B cell (primary cell): Measurements from ENCODE around the gene TSPAN14. TPM values are rescaled to one million over a fixed set of nuclear protein-coding genes. Genes with fewer than 3 reads are reported as not detected.
A peak's percentile ranks its signal among the peaks of the same experiment; 100 is the strongest.

ENCODE experiments used
- ATAC-seq: fragments of 200-7000 bp; cut with Tn5 transposase; one replicate; pipeline ENCODE4 v1.10.0; 2021; ENCODE audit warnings: low read depth, mild to moderate bottlenecking, moderate number of reproducible peaks, moderate library complexity
- CTCF ChIA-PET: fragments of 350-600 bp; sonication (Branson Sonifier 250); formaldehyde crosslinking; loops from one replicate; lab custom pipeline; 2021; ENCODE audit warnings: antibody characterized with exemption, inconsistent platforms; lab: Charles Lee
- POLR2A ChIA-PET: fragments of 350-600 bp; sonication (Branson Sonifier 250); formaldehyde crosslinking; loops from one replicate; lab custom pipeline; 2021; ENCODE audit warnings: antibody characterized with exemption; lab: Charles Lee
- DNase-seq: peaks from one replicate; pipeline ENCODE4 v3.0.0; 2013
- H2AFZ ChIP-seq: 2 replicates; pipeline ENCODE4 v1.6.1; 2012; ENCODE audit warnings: mild to moderate bottlenecking, low read depth, low read length; ENCODE audit not compliant: insufficient read depth, poor library complexity, severe bottlenecking
- H3K27ac ChIP-seq, 2 donors: 1 replicate in 1 of 2; 2 replicates in 1 of 2; pipeline ENCODE4 v1.5.1; 2012 to 2013; ENCODE audit warnings: low read length in 2 of 2, mild to moderate bottlenecking in 2 of 2, moderate library complexity in 1 of 2
- H3K27me3 ChIP-seq, 4 experiments: fragments of 200-600 bp in 1 of 4; sonication (generic) in 1 of 4; replicated peaks in 1 of 4; 1 replicate in 2 of 4; 2 replicates in 2 of 4; pipeline versions ENCODE4 v1.6.1 to v1.7.0; 2013 to 2016; ENCODE audit warnings: low read length in 3 of 4, mild to moderate bottlenecking in 2 of 4, mixed read lengths in 1 of 4, moderate library complexity in 1 of 4; ENCODE audit not compliant: insufficient read depth in 4 of 4, control insufficient read depth in 3 of 4; ENCODE audit errors: control extremely low read depth in 1 of 4
- H3K36me3 ChIP-seq, 2 experiments: replicated peaks in 1 of 2; 1 replicate in 1 of 2; 2 replicates in 1 of 2; pipeline versions ENCODE4 v1.6.1 to v1.7.1; 2013; ENCODE audit warnings: low read length in 1 of 2; ENCODE audit not compliant: insufficient read depth in 2 of 2, control insufficient read depth in 1 of 2; ENCODE audit errors: control extremely low read depth in 1 of 2, extremely low read depth in 1 of 2
- H3K4me1 ChIP-seq, 2 donors: fragments of 200-600 bp in 1 of 2; sonication (generic) in 1 of 2; 1 replicate in 1 of 2; 2 replicates in 1 of 2; pipeline versions ENCODE4 v1.5.1 to v1.6.1; 2013 to 2017; ENCODE audit warnings: low read length in 2 of 2; ENCODE audit not compliant: control insufficient read depth in 2 of 2, insufficient read depth in 2 of 2
- H3K4me2 ChIP-seq: replicated peaks from 2 replicates; pipeline ENCODE3; 2012; ENCODE audit warnings: mild to moderate bottlenecking, low read depth, low read length; ENCODE audit not compliant: poor library complexity, severe bottlenecking
- H3K4me3 ChIP-seq, 5 experiments: fragments of 200-600 bp in 1 of 5; sonication (generic) in 1 of 5; 1 replicate in 3 of 5; 2 replicates in 2 of 5; pipeline versions ENCODE4 v1.5.1 to v1.7.0; 2011 to 2016; ENCODE audit warnings: low read length in 4 of 5, mild to moderate bottlenecking in 4 of 5, low read depth in 2 of 5, control low read depth in 1 of 5, moderate library complexity in 1 of 5; ENCODE audit not compliant: insufficient read depth in 1 of 5; ENCODE audit errors: control extremely low read depth in 1 of 5, extremely low read depth in 1 of 5
- H3K79me2 ChIP-seq: fragments of 200-600 bp; sonication (generic); one replicate; pipeline ENCODE4 v1.6.0; 2016; ENCODE audit warnings: low read length; ENCODE audit not compliant: control insufficient read depth, insufficient read depth
- H3K9ac ChIP-seq: fragments of 200-600 bp; sonication (generic); 2 replicates; pipeline ENCODE4 v1.6.1; 2017; ENCODE audit warnings: mild to moderate bottlenecking, low read length, moderate library complexity
- H3K9me3 ChIP-seq, 3 donors: one replicate each; pipeline versions ENCODE4 v1.6.1 to v1.7.1; 2013; ENCODE audit warnings: low read length in 2 of 3; ENCODE audit not compliant: control insufficient read depth in 2 of 3, insufficient read depth in 1 of 3; ENCODE audit errors: control extremely low read depth in 1 of 3
- H4K20me1 ChIP-seq: 2 replicates; pipeline ENCODE4 v1.6.0; 2012; ENCODE audit warnings: mild to moderate bottlenecking, low read length; ENCODE audit not compliant: insufficient read depth, control insufficient read depth, poor library complexity, severe bottlenecking
- H3K27ac Mint-ChIP-seq: one replicate; pipeline ENCODE4 v1.8.0; 2021; ENCODE audit warnings: mixed read lengths
- H3K27me3 Mint-ChIP-seq: one replicate; pipeline ENCODE4 v1.8.0; 2021; ENCODE audit warnings: mixed read lengths
- H3K4me1 Mint-ChIP-seq: one replicate; pipeline ENCODE4 v1.8.0; 2021; ENCODE audit warnings: mixed read lengths
- H3K4me3 Mint-ChIP-seq: one replicate; pipeline ENCODE4 v1.8.0; 2021; ENCODE audit warnings: mixed read lengths
- H3K9me3 Mint-ChIP-seq: one replicate; pipeline ENCODE4 v1.8.0; 2022; ENCODE audit warnings: mixed read lengths; ENCODE audit not compliant: insufficient read depth
- CTCF ChIP-seq: fragments of 200-600 bp; IDR thresholded peaks from one replicate; pipeline ENCODE4 v1.8.0; 2022; ENCODE audit warnings: antibody characterized with exemption, mild to moderate bottlenecking
- EZH2 ChIP-seq: IDR thresholded peaks from 2 replicates; pipeline ENCODE4 v1.6.1; 2012; ENCODE audit warnings: borderline replicate concordance, low read depth, mild to moderate bottlenecking, moderate library complexity, low read length; ENCODE audit not compliant: insufficient read depth, poor library complexity, severe bottlenecking
- WGBS: methylation state at CpG from one replicate; pipeline ENCODE4 v1.1.5; 2013; ENCODE audit warnings: missing lambda C conversion rate; ENCODE audit not compliant: insufficient coverage; 5-methylcytosine and 5-hydroxymethylcytosine counted together
- intact Hi-C: fragments of 100-400 bp; cut with micrococcal nuclease; formaldehyde crosslinking; loops from one replicate; pipeline ENCODE4 v1.10.0; 2022
- polyA plus RNA-seq: library from polyadenylated mRNA; depleted of rRNA; stranded (reverse); fragments of >200 nt; gene quantifications from 2 replicates; pipeline ENCODE4 v1.2.3, GENCODE V29; 2012
- total RNA-seq, 2 donors: library from RNA; stranded (reverse); fragments of 120-200 nt in 1 of 2; gene quantifications; 1 replicate in 1 of 2; 2 replicates in 1 of 2; pipeline versions ENCODE4 v1.2.3 to v1.2.4, GENCODE V29; 2013 to 2022

TSPAN14 gene
- total and polyA plus RNA-seq, 2 donors (not counting 1 experiment from before 2014, with no cell fraction given), result 27.8 to 55.3 TPM

- POLR2A ChIA-PET, result interaction anchor here (0.6 kb wide), 1 partner anchor 48 kb away, joined by 4 read pairs; no protein-coding TSS in a partner anchor
- H3K27me3 ChIP-seq, result no peaks in the 10 kb centered on the region
- H3K36me3 ChIP-seq, result peaks cover 0 to 33% of the 10 kb centered on the region in 2 experiments
- peaks cover 96% of the 10 kb centered on the region for H3K79me2 ChIP-seq
- ATAC-seq (no peak), DNase-seq (no peak)
- Mint-ChIP-seq H3K27ac (peak overlapping the region; percentile 89), H3K9me3 (no peaks in the 10 kb centered on the region), H3K4me1 (peaks cover 83% of the 10 kb centered on the region), H3K4me3 (no peak overlapping the region), H3K27me3 (no peaks in the 10 kb centered on the region)
- H4K20me1 ChIP-seq, result peaks cover 71% of the 10 kb centered on the region
- H3K9me3 ChIP-seq, result no peaks in the 10 kb centered on the region
- WGBS, result no CpG with 5 or more reads among the region's 3 CpGs
- no peak overlapping the region for H3K4me3 ChIP-seq
- peaks cover 61 to 68% of the 10 kb centered on the region in 2 donors for H3K4me1 ChIP-seq
- intact Hi-C loops, result no loop called here
- TF ChIP-seq CTCF (no peak), EZH2 (no peak)
- H3K4me2 ChIP-seq, result no peak overlapping the region
- CTCF ChIA-PET, result interaction anchor here (0.7 to 6.9 kb wide), 6 partner anchors 8 to 92 kb away, joined by 3 to 51 read pairs (median 3); no protein-coding TSS in a partner anchor
- H3K9ac ChIP-seq, result no peak overlapping the region
- no peak overlapping the region for H3K27ac ChIP-seq
- no peak overlapping the region for H2AFZ ChIP-seq
These were observed 16.2 kb downstream of the TSPAN14 start for GRCh38 chr10:80470266-80470665.

DNA sequence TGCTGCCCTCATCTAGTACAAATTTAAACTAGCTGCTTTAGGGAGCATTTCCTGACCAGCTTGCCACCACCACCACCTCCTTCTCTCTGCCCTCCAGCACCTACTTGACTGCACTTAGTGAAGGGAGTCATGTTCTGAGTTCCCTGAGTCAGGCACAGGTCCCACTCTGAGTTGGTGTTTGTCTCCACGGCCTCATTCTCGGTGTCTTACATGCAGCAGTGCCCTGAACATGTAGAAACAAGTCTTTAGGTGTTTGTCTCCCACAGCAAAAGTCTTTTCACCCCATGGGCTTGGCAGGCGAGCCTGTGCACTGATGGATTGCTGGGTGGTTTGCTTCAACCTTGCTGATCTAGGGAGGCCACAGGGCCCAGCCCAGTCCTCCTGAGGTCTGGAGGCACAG is 16.9 kb downstream of the TSPAN14 start:
- Mint-ChIP-seq H3K9me3 (no peaks in the 10 kb centered on the region), H3K27ac (peak overlapping the region; percentile 89), H3K27me3 (no peaks in the 10 kb centered on the region), H3K4me1 (peaks cover 76% of the 10 kb centered on the region), H3K4me3 (peak overlapping the region; percentile 5)
- ChIA-PET CTCF (interaction anchor here (1.1 to 6.9 kb wide), 3 partner anchors 8 to 34 kb away, joined by 3 to 51 read pairs (median 5); no protein-coding TSS in a partner anchor), POLR2A (interaction anchor here (1.6 to 2.5 kb wide), 2 partner anchors 12 to 17 kb away, joined by 8 to 13 read pairs; partner anchors contain the start of gene TSPAN14)
- Histone ChIP-seq H3K27ac (peak overlapping the region in 1 of 2 donors; percentile 29), H4K20me1 (peaks cover 70% of the 10 kb centered on the region), H3K9ac (no peak overlapping the region), H3K4me2 (no peak overlapping the region), H2AFZ (no peak overlapping the region), H3K36me3 (peaks cover 0 to 33% of the 10 kb centered on the region in 2 experiments), H3K27me3 (no peaks in the 10 kb centered on the region), H3K79me2 (peaks cover 98% of the 10 kb centered on the region), H3K9me3 (no peaks in the 10 kb centered on the region), H3K4me1 (peaks cover 54 to 61% of the 10 kb centered on the region in 2 donors), H3K4me3 (no peak overlapping the region)
- TF ChIP-seq CTCF, result no peak
- no peak for TF ChIP-seq EZH2
- intact Hi-C loops, result no loop called here
- ATAC-seq (no peak), DNase-seq (no peak)
- WGBS, result 89% methylated on average over 3 of the region's 3 CpGs
